KMS-11 (cell line): ENCODE data around the gene KRTAP1-1.
"Not testable (repeated sequence)": the region's sequence is repeated elsewhere in the genome, so short reads cannot be mapped to it uniquely, and the experiment has no call there.

Experiments used
- H2AFZ ChIP-seq: fragments of 200-600 bp; sonication (generic); 2 replicates; pipeline ENCODE4 v1.6.1; 2016; ENCODE audit warnings: antibody characterized with exemption, mixed run types, low read depth
- H3K27ac ChIP-seq: fragments of 200-600 bp; sonication (generic); 2 replicates; pipeline ENCODE4 v1.6.1; 2016; ENCODE audit warnings: mild to moderate bottlenecking, mixed run types
- H3K27me3 ChIP-seq: fragments of 200-600 bp; sonication (generic); 2 replicates; pipeline ENCODE4 v1.6.1; 2017; ENCODE audit warnings: mild to moderate bottlenecking, low read depth, mixed run types, moderate library complexity; ENCODE audit not compliant: insufficient read depth
- H3K36me3 ChIP-seq: fragments of 200-600 bp; sonication (generic); 2 replicates; pipeline ENCODE4 v1.6.1; 2017; ENCODE audit warnings: mild to moderate bottlenecking, mixed run types; ENCODE audit not compliant: insufficient read depth
- H3K4me1 ChIP-seq: fragments of 200-600 bp; sonication (generic); 2 replicates; pipeline ENCODE4 v1.6.1; 2016; ENCODE audit warnings: mild to moderate bottlenecking, low read depth, mixed run types; ENCODE audit not compliant: poor library complexity, severe bottlenecking
- H3K4me2 ChIP-seq: fragments of 200-600 bp; sonication (generic); 2 replicates; pipeline ENCODE4 v1.7.0; 2016; ENCODE audit warnings: mild to moderate bottlenecking, mixed run types
- H3K4me3 ChIP-seq: fragments of 200-600 bp; sonication (generic); IDR thresholded peaks from 2 replicates; pipeline ENCODE4 v1.6.1; 2017; ENCODE audit warnings: low read depth, low read length, mixed read lengths; ENCODE audit not compliant: insufficient read depth
- H3K79me2 ChIP-seq: fragments of 200-600 bp; sonication (generic); 2 replicates; pipeline ENCODE4 v1.6.1; 2016; ENCODE audit warnings: low read depth, mixed run types; ENCODE audit not compliant: insufficient read depth
- H3K9ac ChIP-seq: fragments of 200-600 bp; sonication (generic); 2 replicates; pipeline ENCODE4 v1.6.1; 2016; ENCODE audit warnings: mild to moderate bottlenecking, mixed run types
- H4K20me1 ChIP-seq: fragments of 200-600 bp; sonication (generic); 2 replicates; pipeline ENCODE4 v1.6.1; 2016; ENCODE audit warnings: mild to moderate bottlenecking, mixed run types; ENCODE audit not compliant: insufficient read depth
- CTCF ChIP-seq: fragments of 200-600 bp; sonication (generic); conservative IDR thresholded peaks from 2 replicates; pipeline ENCODE4 v1.6.1; 2017; ENCODE audit warnings: low read depth, mild to moderate bottlenecking, antibody characterized with exemption, low read length, moderate library complexity, mixed read lengths

Gene KRTAP1-1

GRCh38 chr17:41065829-41066624, 24.8 kb upstream of the KRTAP1-1 start, which contains the start of gene KRTAP2-4:
TSS of gene KRTAP2-4 (minus strand) at chr17:41065879. CDS start at chr17:41065845, 34 bp downstream.
- Histone ChIP-seq H3K27ac (no peak within 1 kb of the TSS), H3K4me2 (no peak within 1 kb of the TSS), H3K36me3 (no peaks in the 10 kb centered on the region), H4K20me1 (no peaks in the 10 kb centered on the region), H3K27me3 (no peaks in the 10 kb centered on the region), H3K9ac (no peak within 1 kb of the TSS), H2AFZ (no peak within 1 kb of the TSS), H3K4me3 (no peak within 1 kb of the TSS), H3K79me2 (no peaks in the 10 kb centered on the region), H3K4me1 (no peaks in the 10 kb centered on the region)
- no peak for TF ChIP-seq CTCF

GRCh38 chr17:41065016-41065689, 23.9 kb upstream of the KRTAP1-1 start:
- H3K4me3 ChIP-seq, H3K27me3 ChIP-seq, H4K20me1 ChIP-seq, H2AFZ ChIP-seq, H3K4me2 ChIP-seq, H3K36me3 ChIP-seq, H3K27ac ChIP-seq, H3K4me1 ChIP-seq, H3K79me2 ChIP-seq, H3K9ac ChIP-seq: not testable (repeated sequence)

- Histone ChIP-seq H2AFZ (no peak overlapping the region), H3K9ac (no peak overlapping the region), H3K4me1 (no peaks in the 10 kb centered on the region), H4K20me1 (no peaks in the 10 kb centered on the region), H3K36me3 (no peaks in the 10 kb centered on the region), H3K79me2 (no peaks in the 10 kb centered on the region), H3K4me2 (no peak overlapping the region), H3K4me3 (no peak overlapping the region), H3K27me3 (no peaks in the 10 kb centered on the region), H3K27ac (no peak overlapping the region)
- TF ChIP-seq CTCF = no peak
These were observed 23.1 kb upstream of the KRTAP1-1 start for GRCh38 chr17:41064301-41064700.

- Histone ChIP-seq H3K4me2 (no peak overlapping the region), H3K27me3 (no peaks in the 10 kb centered on the region), H4K20me1 (no peaks in the 10 kb centered on the region), H3K4me3 (no peak overlapping the region), H3K79me2 (no peaks in the 10 kb centered on the region), H2AFZ (no peak overlapping the region), H3K36me3 (no peaks in the 10 kb centered on the region), H3K4me1 (no peaks in the 10 kb centered on the region), H3K9ac (no peak overlapping the region), H3K27ac (no peak overlapping the region)
- no peak for TF ChIP-seq CTCF
These were observed 22.2 kb upstream of the KRTAP1-1 start for GRCh38 chr17:41063449-41063848.

GRCh38 chr17:41061964-41062363, 20.7 kb upstream of the KRTAP1-1 start:
- H2AFZ ChIP-seq = no peak overlapping the region

More at GRCh38 chr17:41061964-41062363, 20.7 kb upstream of the KRTAP1-1 start:
- Histone ChIP-seq H3K4me3 (no peak overlapping the region), H4K20me1 (no peaks in the 10 kb centered on the region), H3K9ac (no peak overlapping the region), H3K36me3 (no peaks in the 10 kb centered on the region), H3K27me3 (no peaks in the 10 kb centered on the region), H3K27ac (no peak overlapping the region), H3K4me1 (no peaks in the 10 kb centered on the region), H3K79me2 (no peaks in the 10 kb centered on the region), H3K4me2 (no peak overlapping the region)
- TF ChIP-seq CTCF = no peak
